ENCODE measurements around the gene NPIPB6.

NPIPB6 gene

DNA sequence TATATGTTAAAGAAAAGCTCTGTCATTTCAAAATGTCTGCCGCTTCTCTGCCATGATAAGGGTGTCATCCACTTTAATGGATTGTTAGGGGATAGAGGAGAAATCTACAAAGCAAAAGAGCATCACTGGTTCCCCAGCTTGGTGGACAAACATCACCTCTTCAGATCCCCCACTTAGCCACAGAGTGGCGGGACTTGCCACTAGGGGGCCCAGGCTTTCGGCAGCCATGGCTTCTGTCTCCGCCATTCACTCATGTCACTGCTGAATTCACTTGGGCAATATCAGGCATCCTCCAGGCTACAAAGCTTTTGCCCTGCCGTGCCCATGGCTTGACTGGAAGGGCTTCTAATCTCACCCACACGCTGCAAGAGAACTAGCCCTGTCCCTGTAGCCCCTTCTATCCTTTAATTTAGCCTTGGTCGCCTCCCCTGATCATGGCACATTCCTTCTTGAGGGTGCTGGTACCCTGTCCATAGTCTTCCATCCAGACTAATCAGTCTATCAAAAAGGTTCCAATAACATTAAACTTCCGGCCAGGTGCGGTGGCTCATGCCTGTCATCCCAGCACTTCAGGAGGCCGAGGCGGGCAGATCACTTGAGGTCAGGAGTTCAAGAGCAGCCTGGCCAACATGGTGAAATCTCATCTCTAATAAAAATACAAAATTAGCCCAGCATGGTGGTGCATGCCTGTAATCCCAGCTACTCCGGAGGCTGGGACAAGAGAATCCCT lies 36.3 kb downstream of the NPIPB6 start:
- DNase-seq (ENCODE audit: low read depth): peak; percentile 54
- H3K4me3 ChIP-seq (ENCODE audit: low read length): no peak overlapping the region
- TF ChIP-seq, protein P1, sequence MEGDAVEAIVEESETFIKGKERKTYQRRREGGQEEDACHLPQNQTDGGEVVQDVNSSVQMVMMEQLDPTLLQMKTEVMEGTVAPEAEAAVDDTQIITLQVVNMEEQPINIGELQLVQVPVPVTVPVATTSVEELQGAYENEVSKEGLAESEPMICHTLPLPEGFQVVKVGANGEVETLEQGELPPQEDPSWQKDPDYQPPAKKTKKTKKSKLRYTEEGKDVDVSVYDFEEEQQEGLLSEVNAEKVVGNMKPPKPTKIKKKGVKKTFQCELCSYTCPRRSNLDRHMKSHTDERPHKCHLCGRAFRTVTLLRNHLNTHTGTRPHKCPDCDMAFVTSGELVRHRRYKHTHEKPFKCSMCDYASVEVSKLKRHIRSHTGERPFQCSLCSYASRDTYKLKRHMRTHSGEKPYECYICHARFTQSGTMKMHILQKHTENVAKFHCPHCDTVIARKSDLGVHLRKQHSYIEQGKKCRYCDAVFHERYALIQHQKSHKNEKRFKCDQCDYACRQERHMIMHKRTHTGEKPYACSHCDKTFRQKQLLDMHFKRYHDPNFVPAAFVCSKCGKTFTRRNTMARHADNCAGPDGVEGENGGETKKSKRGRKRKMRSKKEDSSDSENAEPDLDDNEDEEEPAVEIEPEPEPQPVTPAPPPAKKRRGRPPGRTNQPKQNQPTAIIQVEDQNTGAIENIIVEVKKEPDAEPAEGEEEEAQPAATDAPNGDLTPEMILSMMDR (IDR thresholded peaks at IDR 0.05; ENCODE audit: insufficient read depth, low read depth, low read length, missing control alignments): peak; percentile 64

DNA sequence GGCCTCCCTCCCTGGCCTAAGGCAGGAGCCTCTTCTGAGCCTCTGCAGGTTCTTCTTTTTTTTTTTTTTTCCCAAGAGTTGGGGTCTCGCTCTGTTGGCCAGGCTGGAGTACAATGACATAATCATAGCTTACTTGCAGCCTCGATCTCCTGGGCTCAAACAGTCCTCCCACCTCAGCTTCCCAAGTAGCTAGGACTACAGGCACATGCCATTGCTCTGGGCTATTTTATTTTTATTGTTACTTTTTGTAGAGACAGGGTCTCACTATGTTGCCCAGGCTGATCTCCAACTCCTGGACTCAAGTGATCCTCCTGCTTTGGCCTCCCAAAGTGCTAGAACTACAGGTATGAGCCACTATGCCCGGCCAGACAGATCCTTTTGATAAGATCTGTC lies 38.4 kb downstream of the NPIPB6 start:
- TF ChIP-seq, protein P1 (IDR thresholded peaks at IDR 0.05; ENCODE audit: insufficient read depth, low read depth, low read length, missing control alignments): no peak
- DNase-seq (ENCODE audit: low read depth): no peak
- no peak overlapping the region for H3K4me3 ChIP-seq (ENCODE audit: low read length)

DNA sequence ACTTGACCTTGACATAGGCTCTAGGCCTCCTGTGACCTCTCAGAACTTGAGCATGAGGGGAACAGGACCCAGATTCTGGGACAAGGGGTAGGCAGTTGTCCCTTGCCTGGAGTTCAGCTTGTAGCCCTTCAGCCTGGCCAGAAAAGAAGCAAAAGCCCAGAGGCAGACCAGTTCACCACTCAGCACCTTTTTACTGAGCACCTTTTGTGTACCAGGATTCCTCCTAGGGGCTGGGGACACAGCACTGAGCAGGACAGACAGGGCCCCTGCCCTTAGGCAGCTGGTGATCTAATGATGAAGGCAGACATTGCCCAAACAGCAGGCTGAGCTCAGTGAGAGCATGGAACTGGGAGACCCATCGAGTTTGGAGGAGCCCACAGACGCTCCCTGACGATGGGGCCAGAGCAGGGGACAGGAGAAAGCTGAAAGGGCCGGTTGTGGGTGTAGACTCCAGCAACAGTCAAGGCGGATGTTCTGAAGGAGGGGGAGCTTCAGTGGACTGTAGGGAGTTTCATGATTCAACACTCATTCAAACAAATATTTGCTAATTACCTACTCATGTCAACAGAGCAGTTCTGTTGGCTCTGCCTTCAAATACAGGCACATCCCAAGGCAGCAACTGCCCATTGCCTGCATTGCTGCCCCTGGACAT lies 38.9 kb downstream of the NPIPB6 start:
- H3K4me3 ChIP-seq (ENCODE audit: low read length): no peak overlapping the region

DNA sequence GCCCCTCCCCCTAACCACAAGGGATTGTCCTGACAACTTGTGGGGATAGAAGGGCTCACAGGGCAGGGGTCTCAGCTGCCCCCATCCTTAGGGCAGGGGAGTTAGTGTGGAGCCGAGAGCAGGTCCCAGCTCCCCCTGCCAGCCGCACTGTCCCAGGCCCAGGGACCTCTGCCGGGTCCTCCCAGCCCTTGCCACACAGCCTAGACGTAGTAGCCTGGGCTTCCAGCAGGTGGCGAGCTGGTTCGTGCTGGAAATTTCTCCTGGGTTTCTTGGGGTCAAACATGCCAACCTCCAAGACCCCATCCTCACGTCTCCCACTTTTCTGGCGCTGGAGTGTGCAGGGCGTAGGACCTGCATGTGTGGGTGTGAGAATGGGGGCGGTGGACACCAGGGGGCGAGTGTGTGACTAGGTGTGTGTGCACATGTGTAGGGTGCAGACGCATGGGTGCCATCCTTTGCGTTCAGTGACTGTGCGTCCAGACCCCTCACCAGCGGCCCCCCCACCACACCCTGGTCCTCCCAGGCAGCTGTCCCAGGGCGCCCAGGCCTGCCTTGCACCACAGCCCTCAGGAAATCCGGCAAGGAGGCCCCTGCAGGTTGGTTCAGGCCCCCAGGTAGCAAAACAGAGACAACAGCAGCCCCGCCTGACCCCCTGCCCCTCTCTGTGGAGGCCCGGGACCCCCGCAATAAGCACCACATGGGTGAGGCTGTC lies 41.5 kb downstream of the NPIPB6 start:
- TF ChIP-seq, protein P1 (IDR thresholded peaks at IDR 0.05; ENCODE audit: insufficient read depth, low read depth, low read length, missing control alignments): peak; percentile 86
- peak; percentile 43 for DNase-seq (ENCODE audit: low read depth)

More for the DNA sequence above, 38.9 kb downstream of the NPIPB6 start:
- TF ChIP-seq, protein P1 (IDR thresholded peaks at IDR 0.05; ENCODE audit: insufficient read depth, low read depth, low read length, missing control alignments): no peak
- peak; percentile 51 for DNase-seq (ENCODE audit: low read depth)

DNA sequence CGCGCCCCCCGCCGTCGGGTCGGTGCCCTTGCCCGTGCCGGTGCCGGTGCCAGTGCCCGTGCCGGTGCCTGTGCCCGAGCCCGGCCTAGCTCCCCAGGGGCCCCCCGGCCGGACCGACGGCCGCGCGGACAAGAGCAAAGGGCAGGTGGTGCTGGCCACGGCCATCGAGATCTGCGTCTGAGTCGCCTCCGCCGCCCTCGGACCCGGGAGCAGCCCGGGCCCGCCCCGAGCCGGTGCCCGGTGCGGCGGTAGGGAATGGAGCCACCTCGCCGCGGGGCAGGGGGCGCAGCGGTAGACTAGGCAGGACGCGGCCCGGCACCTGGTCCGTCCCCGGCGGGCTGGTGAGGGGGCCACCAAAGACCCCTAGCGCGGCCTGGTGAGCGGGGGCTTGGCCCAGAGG lies 42.6 kb downstream of the NPIPB6 start:
- no peak overlapping the region for H3K4me3 ChIP-seq (ENCODE audit: low read length)
- DNase-seq (ENCODE audit: low read depth): no peak
- TF ChIP-seq, protein P1 (IDR thresholded peaks at IDR 0.05; ENCODE audit: insufficient read depth, low read depth, low read length, missing control alignments): no peak

More for the DNA sequence above, 41.5 kb downstream of the NPIPB6 start:
- no peak overlapping the region for H3K4me3 ChIP-seq (ENCODE audit: low read length)

DNA sequence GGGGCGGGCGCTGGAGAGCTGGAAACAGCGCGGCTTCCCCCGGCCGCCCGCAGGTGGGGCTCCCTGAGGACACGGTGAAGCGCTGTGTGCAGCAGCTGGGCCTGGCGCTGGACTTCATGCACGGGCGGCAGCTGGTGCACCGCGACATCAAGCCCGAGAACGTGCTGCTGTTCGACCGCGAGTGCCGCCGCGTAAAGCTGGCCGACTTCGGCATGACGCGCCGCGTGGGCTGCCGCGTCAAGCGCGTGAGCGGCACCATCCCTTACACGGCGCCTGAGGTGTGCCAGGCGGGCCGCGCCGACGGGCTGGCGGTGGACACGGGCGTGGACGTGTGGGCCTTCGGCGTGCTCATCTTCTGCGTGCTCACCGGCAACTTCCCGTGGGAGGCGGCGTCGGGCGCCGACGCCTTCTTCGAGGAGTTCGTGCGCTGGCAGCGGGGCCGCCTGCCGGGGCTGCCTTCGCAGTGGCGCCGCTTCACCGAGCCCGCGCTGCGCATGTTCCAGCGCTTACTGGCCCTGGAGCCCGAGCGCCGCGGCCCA lies 43.2 kb downstream of the NPIPB6 start:
- H3K4me3 ChIP-seq (ENCODE audit: low read length): no peak overlapping the region
- DNase-seq (ENCODE audit: low read depth): no peak

More for the DNA sequence above, 43.2 kb downstream of the NPIPB6 start:
- TF ChIP-seq, protein P1 (IDR thresholded peaks at IDR 0.05; ENCODE audit: insufficient read depth, low read depth, low read length, missing control alignments): no peak
